NCI-H510A treated with DMSO at 0.1 percent for 48 hours (cell line): ENCODE measurements around the gene C1orf21.
A peak's percentile ranks its signal among the peaks of the same experiment; 100 is the strongest.

ENCODE experiments used
- DNase-seq: peaks from one replicate; lab custom pipeline; 2025; lab: John Stamatoyannopoulos, UW

Gene C1orf21

DNA sequence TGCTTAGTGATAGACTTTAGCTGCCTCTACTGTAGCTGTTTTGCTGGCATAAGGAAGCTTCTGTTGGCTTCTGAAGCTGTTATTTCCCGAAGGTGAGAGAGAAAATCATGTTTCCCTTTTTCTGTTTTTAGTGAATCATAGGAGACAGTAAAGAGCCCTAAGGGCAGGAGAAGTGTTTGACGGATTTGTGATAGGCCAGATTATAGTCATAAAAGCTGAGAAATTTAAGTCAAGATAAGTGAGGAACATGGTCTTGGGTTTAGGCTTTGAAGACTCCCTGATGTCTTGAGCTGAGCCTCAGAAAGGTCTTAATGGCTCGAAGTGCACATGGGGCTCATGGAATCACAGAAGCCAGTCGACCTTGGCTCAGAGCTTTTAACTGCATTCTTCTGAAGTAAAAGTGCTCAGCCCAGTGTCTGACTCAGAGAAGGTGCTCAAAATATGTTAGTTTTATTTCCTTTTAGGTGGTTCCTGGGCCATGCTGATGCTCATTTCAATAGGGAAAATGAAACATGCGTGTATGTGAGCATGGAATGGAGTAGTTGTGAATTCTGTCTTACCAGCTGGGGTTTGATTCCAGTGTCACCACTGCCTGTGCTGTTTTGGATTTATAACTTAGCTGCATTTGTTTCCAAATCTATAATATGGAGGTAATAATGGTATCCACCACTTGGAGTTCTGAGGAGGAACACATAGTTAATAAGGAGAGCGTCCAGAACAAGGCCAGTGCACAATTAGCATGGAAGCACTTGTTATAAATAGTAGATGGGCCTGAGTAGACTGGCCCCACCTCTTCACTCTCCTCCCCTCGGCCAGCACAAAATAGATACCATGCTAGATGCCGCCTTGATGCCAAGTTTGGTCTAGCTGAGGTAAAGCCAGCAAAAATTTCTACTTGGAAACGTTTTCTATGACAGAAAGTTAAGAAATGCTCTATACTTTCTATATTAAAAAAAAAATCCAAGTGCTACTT, 99.2 kb downstream of the C1orf21 start:
- no peak for DNase-seq

DNA sequence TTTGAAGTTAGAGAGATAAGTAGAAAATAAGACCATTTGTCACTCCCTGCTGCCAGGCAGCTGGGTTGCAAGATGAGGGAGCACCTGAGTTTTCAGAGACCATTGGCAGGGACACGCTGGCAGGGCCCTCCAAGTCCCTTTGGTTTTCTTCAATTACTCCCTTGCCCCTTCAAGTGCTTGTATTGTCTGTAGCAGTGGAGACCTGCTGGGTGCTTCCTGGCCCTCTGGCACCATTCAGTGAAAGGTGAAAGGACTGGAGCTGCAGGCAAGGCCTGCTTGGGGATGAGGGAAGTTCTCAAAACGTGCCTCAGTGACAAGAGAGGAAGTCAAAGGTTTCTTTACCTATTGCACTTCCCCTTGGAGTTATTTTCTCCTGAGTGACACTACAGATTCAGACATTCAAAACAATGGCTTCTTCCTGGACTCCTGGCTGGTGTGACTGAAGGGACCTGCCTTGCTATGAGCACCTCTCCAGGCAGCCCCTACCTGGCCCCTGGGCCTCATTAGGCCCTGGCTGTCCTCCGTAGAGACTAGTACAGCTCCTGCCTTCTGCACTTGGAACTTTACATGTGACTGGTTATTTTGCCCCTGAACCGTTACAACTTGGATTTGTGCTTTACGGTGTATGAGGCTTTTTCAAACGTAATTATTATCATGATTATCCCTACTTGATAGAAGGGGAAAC, 100.1 kb downstream of the C1orf21 start:
- DNase-seq: no peak

DNA sequence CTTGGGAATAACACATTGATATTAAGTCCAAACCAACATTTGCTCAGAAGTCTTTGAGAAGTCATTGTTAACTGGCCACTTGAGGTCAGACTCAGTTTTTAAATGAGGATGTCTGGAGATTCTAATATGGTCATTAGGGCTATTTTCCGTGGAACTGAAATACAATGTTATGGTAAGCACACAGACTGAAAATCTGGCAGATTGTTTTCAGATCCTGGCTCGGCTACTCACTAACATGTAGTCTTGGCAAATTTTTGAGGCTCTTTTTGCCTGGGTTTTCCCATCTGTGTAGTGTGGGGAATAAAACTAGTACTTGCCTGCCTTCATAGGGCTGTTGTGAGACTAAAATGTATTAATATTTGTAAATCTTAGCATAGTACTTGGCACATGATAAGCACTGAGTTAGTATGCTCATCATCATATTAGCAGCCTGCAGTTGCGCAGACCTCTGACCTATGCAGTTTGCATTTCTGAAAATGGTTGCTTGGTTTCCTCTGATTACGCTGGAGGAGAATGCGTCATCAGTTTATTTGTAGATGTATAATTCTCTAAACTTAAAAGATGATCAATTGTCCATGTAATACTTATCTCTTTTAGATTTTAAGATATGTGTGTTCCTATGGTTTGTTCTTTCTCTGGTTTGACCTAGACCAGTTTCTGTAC, 100.8 kb downstream of the C1orf21 start:
- no peak for DNase-seq

DNA sequence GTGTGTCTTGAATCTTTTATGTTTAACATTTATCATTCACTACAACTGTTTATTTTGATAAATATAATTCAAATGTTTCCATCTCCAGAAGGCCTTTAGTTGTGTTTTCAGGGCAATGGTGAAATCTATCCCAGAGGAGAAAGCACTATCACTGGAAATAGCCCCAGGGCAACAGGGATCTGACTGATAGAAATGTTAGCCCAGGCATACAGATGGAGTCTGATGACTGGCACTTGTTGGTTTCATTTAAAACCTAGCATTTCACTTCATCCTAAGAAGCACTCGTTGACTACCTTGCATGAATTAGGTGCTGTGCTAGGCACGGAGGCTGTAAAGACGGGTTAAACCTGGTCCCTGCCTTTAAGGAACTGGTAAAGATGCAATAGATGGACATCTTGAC, 103.1 kb downstream of the C1orf21 start:
- no peak for DNase-seq

DNA sequence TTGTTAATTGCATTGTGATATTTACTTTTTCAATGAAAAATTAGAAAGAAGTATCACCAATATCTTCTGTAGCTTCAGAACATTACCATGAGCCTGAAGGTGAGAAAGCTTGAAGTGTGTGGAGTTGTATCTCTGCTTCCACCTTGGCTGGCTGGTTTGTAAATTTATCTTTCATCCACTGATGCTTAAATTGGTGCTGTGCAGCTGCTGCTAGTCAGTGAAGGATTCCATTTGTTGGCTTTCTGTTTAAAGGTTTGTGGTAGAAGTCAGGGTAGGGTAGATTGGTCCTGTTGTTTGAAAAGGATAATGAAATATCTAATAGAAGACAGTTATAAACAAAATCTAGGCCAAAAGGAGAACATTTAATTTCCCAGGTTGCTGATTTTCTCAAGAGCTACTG, 105.7 kb downstream of the C1orf21 start:
- DNase-seq: no peak

DNA sequence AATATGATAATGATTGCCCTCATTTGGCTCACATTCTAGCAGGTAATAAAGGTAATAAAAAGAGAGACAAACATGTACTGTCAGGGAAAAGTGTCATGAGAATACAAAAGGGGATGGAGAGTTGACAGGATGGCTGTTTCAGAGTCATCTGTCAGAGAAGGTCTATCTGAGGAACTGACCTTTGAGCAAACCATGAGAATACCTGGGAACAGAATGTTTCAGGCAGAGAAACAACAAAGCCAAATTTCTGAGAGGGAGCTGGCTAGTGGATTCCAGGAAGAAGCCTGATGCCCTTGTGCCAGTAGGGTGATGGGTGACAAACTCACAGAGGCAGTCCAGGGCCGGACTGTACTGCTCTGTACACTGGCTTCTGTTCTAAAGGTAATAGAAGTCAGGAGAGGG, 107.2 kb downstream of the C1orf21 start:
- DNase-seq: no peak

DNA sequence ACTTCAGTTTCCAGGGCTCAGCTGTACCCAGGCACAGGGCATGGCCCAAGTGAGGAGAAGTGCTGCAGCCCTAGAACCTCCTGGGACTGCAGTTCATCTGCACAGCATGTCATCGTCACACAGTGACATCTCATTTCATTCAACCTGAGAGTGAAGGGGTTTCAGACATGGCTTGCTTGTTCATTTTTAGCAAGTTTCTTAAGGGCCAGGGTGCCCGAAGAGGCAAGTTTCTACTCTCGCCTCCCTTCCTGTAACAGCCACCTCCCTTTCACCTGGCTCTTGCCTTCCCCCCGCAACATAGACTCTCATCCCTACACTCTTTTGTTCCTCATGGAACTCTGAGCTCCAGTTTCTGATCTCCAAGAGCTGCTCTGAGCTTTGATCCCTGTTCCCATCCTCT, 108.1 kb downstream of the C1orf21 start:
- no peak for DNase-seq

DNA sequence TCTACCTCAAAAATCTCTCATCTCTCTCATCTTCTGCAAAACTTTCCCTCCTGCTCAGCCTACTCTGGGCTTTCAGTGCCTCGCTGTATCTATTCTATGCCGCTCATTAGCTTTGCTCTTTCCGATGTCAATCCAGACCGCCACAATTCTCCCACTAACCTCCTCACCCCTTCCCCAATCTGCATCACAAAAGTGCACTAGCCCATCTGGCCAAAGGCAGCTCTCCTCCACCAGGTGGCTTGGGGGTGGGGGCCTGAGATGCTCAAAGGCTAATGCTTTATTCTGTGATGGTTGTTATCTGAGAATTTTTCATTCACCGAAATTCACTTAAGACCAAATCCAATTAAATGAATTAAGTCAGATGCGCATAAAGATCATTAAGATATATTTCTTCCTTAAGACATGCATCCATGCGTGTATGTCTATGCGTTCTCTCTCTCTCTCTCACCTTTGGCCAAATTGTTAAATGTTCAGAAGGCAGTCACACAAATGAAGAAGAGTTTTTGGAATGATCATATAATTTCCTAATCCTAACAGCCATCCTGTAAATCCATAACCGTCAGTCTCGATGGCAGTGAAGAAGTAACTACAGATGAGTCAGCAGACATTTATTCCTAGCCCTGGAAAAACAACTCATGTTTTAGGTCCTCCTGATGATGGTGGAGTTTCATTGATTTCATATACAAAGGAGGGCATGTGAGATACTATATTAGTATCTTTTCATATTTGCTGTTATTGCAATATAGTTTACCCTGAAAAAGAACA, 111.3 kb downstream of the C1orf21 start:
- DNase-seq: no peak

DNA sequence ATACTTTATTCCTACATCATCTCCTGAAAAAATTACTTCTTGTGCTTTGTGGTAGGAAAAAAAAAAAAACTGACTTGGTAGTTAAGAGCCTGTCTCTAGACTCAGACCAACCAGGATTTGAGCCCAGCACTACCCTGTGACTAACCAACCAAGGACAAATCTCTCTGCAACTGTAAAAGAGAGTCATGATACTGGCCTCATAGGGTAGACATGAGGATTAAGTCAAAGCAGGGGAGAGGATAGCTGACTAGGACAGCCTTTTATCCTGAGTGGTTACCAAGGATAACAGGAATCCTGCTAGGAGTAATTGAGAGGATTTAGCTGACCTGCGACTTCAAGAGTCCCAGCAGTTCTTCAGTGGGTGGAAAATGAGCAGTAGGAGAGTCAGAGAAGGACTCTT, 112.8 kb downstream of the C1orf21 start:
- DNase-seq: no peak

DNA sequence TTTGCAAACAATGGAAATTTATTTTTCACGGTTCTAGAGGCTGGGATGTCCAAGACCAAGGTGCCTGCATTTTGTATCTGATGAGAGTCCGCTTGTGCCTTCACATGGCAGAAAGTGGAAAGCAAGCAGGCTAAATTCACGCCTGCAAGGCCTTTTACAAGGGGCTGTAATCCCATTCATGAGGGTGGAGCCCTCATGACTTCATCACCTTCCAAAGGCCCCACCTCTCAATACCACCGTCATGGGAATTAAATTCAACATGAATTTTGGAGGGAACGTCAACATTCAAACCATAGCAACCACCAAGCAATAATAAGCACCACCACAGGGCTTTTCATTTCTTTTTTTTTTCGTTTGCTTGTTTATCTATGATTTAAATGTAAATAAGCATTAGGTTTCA, 115.3 kb downstream of the C1orf21 start:
- no peak for DNase-seq

DNA sequence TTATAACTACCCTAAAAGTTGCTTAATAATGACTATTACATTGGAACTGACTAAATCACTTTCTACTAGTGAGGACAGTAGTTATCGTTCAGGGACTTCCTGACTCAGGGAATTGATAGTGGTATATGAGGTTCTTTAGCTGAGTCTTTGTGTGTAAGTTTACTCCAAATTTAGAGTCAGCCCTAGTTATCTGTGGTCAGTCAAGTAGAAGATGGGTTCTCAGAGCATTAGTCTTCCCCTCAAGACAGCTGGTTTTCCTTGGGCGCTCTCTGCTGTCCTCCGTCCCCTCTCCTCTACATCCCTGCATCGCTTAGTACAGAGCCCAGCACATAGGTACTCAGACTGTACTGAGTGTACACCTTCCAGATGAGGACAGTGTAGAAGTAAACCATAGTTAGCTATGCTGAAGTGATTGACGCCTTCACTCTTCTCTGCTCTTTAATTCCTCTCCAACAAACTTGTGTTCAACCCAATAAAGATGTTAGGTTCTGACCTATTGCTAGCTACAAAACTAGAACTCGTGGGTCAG, 116.5 kb downstream of the C1orf21 start:
- DNase-seq: no peak

DNA sequence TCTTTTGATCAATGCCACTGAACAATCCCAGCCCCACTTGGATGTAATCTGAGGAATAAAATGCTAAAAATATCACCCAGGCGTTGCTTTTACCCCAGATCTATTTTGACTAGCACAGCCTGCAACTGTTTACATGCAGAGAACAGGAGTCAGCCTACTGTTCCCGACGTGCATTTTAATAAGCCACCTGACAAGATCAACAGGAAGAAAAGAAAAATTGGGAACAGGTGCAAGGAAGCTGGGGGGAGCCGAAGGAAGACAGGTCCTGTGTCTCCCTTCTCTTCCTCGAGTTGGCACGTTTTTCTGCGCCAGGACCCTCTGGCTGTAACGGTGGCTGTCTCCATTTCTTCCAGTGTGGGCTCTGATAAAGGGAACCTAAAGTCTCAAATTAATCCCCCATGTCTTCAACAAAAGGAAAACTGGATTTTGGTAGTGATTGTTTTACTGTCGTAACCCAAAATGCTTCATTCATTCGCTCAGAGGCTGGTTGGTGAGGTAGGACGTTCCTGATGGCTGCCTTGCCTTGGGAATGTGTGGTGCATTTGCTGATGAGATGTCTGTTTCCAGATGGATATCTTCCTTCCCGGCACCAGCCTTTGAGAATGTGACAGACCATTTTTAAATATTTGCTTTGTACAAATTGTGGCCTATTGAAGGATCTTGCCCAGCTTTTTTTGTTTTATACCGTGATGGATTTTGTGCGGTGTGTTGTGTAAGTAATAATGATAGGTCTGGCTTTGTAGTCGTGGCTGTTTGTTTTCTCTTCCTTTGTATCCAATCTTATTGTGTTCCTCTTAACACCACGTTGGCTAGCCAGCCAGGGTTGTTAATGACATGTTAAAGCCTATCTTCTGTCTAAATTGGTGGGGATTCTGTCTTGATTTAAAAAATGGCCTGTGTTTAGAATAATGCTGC, 117.5 kb downstream of the C1orf21 start:
- peak; percentile 11 for DNase-seq

DNA sequence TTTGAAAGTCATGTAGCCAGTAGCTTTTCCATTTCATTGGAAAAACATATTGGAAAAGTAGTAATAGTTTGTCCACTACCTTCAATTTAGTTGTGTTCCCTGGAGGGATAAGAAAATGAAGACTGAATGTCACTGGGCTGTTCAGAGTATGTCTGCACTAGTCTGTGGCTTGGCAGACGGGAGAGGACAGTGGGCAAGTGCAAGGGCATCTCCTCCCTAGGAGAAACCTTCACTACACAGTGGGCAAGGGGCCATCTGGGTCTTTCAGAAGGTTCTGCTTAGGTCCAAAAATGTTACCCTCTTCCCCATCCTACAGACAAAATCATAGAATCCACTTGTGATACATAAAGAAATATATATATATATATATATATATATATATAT, 118.1 kb downstream of the C1orf21 start:
- DNase-seq: no peak

DNA sequence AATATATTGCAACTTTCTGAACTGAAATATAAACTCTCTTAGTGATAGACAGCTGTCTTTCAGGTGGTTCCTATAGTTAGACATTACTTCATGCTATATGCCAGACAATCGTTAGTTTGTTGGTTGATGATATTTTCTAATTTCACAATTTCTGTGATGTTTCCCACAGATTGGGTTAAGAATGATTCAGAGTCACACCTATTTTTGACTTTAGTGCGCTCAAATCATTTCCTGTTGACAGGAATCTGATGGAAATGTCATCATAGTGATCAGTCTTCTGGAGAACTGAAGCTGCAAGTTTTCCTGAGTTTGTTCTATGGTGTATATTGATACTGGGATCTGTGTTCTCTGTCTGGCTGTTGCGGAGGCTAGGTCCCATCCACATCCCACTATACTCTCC, 119.7 kb downstream of the C1orf21 start:
- no peak for DNase-seq

DNA sequence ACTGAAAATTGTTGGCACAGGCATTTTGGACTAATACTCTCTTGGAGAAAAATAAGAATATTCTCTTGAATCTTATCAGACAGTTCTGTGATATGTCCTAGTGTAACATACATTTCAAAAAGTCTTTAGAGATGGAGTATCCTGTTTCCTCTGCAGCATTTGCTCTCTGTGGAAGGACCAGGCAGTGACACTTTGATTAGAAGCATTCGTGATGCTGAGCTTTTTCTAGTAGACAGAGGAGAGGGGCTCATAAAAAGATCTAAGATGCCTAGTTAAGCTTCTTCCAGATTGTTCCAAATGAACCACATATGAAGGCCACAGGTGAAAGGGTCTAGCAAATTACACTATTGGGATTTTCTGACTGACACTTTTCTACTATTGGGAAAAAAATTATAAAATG, 120.3 kb downstream of the C1orf21 start:
- DNase-seq: no peak

DNA sequence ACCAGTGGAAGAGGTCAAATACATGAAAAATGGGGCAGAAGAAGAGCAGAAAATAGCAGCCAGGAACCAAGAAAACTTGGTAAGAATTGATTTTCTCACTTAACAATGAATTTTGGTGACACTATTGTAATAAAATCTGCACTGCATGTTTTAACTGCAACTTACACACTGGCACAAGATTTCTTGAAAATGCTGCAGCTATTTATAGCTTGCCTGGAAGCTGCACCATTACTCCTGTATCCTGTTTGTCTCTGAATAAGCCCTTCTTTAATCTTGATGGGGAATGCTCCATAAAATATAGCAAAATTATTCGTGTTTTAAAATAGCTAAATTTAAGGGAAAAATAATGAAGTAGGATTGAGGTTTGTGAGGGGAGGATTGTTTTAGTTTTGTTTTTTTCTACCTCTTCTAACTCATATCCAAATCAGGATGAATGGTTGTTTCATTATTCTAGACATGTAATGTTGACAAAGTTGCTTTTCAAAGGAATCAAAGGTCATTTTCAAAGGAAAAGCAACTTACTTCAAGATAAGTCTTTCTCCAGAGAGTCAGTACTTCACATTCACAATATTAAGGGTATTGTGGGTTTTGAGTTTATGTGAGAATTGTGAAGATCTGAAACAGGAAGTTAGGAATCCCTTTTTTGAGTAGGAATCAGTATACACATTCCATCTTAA, 120.9 kb downstream of the C1orf21 start:
- DNase-seq: no peak

DNA sequence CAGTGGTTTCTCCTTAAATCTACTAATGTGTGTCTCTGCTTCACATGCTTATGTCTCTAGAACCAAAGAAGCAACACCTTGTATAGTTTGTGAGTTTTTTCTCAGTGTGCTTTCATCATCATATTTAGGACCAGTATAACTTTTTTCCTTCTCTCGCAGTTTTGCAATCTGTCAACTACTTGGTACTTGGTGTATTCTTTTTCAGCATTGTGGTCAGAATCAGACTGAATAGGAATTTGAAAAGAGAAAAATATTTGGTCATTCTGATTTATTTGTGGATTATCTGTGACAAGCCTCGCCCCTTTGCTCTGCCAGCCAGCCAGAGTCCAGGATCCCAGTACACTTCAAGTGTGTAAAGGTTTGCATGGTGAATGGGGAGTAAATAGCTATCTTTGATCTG, 122.3 kb downstream of the C1orf21 start:
- DNase-seq: no peak

DNA sequence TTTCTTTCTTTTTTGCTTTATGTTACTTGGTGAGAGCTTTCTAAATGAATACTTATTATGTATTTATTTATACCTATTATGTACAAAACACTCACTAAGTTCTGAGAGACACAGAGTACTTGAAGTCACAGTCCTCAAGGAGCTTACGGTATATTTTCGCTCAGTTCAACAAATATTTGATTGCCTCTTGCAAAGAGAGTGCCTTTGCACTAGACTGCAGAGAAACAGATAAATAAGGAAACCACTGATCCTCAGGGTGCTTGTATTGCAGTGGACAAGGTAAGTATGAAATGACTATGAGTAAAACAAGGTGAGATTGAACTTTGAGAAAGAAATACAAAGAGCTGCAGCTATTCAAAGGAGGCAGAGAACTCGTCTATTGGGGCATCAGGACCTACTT, 123.3 kb downstream of the C1orf21 start:
- no peak for DNase-seq

DNA sequence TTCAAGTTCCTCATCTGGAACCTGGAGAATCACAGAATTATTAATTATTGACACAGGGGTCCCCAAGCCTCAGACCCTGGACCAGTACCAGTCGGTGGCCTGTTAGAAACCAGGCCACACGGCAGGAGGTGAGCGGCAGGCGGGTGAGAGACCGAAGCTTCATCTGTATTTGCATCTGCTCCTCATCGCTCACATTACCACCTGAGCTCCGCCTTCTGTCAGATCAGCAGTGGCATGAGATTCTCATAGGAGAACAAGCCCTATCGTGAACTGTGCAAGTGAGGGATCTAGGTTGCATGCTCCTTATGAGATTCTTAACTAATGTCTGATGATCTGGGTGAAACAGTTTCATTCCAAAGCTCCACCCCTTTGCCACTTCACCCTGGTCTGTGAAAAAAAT, 125.9 kb downstream of the C1orf21 start:
- no peak for DNase-seq

DNA sequence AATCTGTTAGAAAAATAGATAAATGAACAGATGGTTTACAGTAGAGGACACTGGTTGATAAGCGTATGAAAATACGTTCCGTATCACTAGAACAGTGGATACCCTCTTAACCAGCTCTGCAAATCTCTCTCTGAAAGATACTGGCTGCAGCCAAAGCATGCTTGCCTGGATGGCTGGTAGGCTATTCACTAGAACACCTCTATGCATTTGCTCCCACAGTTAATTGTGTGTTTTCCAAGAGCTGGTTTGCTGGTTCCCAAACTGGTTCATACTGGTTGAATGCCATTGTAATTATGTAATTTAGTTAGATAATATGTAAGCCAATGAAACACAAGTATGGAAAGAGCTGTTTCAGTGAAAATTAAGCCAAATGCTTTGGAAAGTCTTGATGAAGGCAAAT, 126.6 kb downstream of the C1orf21 start:
- no peak for DNase-seq
